Measurements from ENCODE around the gene POMT1.

The POMT1 gene

DNA sequence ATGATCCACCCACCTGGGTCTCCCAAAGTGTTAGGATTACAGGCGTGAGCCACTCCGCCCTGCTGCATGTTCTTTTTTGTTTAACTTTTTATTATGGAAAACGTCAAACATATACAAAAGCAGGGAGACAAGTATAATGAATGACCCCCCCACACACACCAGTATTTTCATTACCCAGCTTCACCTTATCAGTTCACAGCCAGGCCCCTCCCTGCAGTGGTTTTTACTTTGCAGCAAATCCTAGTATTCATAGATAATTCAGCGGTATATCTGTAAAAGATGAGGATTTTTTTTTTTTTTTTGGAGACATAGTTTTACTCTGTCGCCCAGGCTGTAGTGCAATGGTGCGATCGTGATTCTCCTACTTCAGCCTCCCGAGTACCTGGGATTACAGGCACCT lies 2.3 kb downstream of the POMT1 start:
- POLR2A ChIA-PET = no interaction called here
- CTCF ChIA-PET = interaction anchor here (0.6 to 1.2 kb wide), 5 partner anchors 13 to 234 kb away, joined by 3 to 4 read pairs (median 3); no protein-coding TSS in a partner anchor
- no peak overlapping the region for H3K27ac ChIP-seq (ENCODE audit: extremely low read depth, low read depth, low read length)
- H3K9me3 ChIP-seq (ENCODE audit: control insufficient read depth, insufficient read depth, low read depth, low read length) = no peaks in the 10 kb centered on the region
- no peak overlapping the region for H3K4me3 ChIP-seq (ENCODE audit: low read depth, low read length)
- peaks cover 6% of the 10 kb centered on the region; the same call in 1 of the 2 replicates for H3K4me1 ChIP-seq (ENCODE audit: control insufficient read depth, insufficient read depth, low read length)
- TF ChIP-seq ZNF274 (IDR thresholded peaks at IDR 0.05; ENCODE audit: low read length) (no peak), ZNF274 (tag by site-specific recombination; IDR thresholded peaks at IDR 0.05; ENCODE audit: borderline replicate concordance) (no peak), REPIN1 (tag by site-specific recombination; IDR thresholded peaks at IDR 0.05; ENCODE audit: low read depth) (no peak), ZNF114 (tag by site-specific recombination; IDR thresholded peaks at IDR 0.05) (no peak), ZFP3 (tag by site-specific recombination; IDR thresholded peaks at IDR 0.05; ENCODE audit: low read depth) (no peak), ZBTB49 (tag by site-specific recombination; IDR thresholded peaks at IDR 0.05; ENCODE audit: low read depth) (no peak), ZNF792 (tag by site-specific recombination; IDR thresholded peaks at IDR 0.05) (no peak), ZNF513 (tag by site-specific recombination; IDR thresholded peaks at IDR 0.05) (no peak), ZNF354C (tag by site-specific recombination; IDR thresholded peaks at IDR 0.05; ENCODE audit: borderline replicate concordance, low read depth) (no peak), MZF1 (tag by site-specific recombination; IDR thresholded peaks at IDR 0.05; ENCODE audit: borderline replicate concordance) (no peak)
- H3K36me3 ChIP-seq (ENCODE audit: control insufficient read depth in 2 of 2, insufficient read depth in 1 of 2, low read length in 2 of 2) = peaks cover 10 to 46% of the 10 kb centered on the region in 2 experiments

DNA sequence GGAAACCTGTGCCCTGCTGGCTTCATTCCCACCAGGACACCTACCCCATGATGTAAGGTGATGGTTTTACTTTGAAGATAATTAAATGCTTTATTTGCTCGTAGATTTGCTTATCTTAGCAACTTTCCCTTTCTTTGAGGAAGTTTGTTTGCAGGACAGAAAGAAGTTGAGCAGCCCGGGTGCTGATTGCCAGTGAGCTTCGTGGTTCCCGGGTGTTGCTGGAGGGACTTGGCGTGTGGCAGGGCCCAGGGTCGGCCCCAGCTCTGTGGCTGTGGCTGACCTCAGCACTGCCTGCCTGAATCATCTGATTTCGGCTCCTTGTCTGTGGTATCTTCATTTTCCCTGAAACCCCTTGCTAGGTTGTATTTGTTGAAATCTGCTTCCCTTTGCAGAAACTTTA lies 8.7 kb downstream of the POMT1 start:
- no peak overlapping the region for H3K4me3 ChIP-seq (ENCODE audit: low read depth, low read length)
- H3K4me1 ChIP-seq (ENCODE audit: control insufficient read depth, insufficient read depth, low read length) = no peaks in the 10 kb centered on the region
- H3K36me3 ChIP-seq (ENCODE audit: control insufficient read depth in 2 of 2, insufficient read depth in 1 of 2, low read length in 2 of 2) = peaks cover 15 to 91% of the 10 kb centered on the region in 2 experiments
- no peak overlapping the region for H3K27ac ChIP-seq (ENCODE audit: extremely low read depth, low read depth, low read length)
- POLR2A ChIA-PET = no interaction called here
- no peaks in the 10 kb centered on the region for H3K9me3 ChIP-seq (ENCODE audit: control insufficient read depth, insufficient read depth, low read depth, low read length)
- CTCF ChIA-PET = no interaction called here
- TF ChIP-seq WT1 (tag by site-specific recombination; IDR thresholded peaks at IDR 0.05) (no peak), ZNF544 (tag by site-specific recombination; IDR thresholded peaks at IDR 0.05) (no peak), ZNF311 (tag by site-specific recombination; IDR thresholded peaks at IDR 0.05; ENCODE audit: borderline replicate concordance) (no peak), ZNF114 (tag by site-specific recombination; IDR thresholded peaks at IDR 0.05) (no peak), ZFP41 (tag by site-specific recombination; IDR thresholded peaks at IDR 0.05; ENCODE audit: borderline replicate concordance) (no peak), ZNF433 (tag by site-specific recombination; IDR thresholded peaks at IDR 0.05; ENCODE audit: low read depth) (no peak), ZFP3 (tag by site-specific recombination; IDR thresholded peaks at IDR 0.05; ENCODE audit: low read depth) (no peak), ZNF776 (tag by site-specific recombination; IDR thresholded peaks at IDR 0.05; ENCODE audit: borderline replicate concordance) (no peak), SCRT2 (tag by site-specific recombination; IDR thresholded peaks at IDR 0.05) (no peak), ZNF133 (tag by site-specific recombination; IDR thresholded peaks at IDR 0.05) (no peak), PRDM2 (tag by site-specific recombination; IDR thresholded peaks at IDR 0.05; ENCODE audit: borderline replicate concordance) (no peak), GLIS1 (tag by site-specific recombination; IDR thresholded peaks at IDR 0.05) (no peak), ZNF660 (tag by site-specific recombination; IDR thresholded peaks at IDR 0.05) (no peak), ZNF341 (tag by site-specific recombination; IDR thresholded peaks at IDR 0.05; ENCODE audit: low read depth) (no peak), ZNF354C (tag by site-specific recombination; IDR thresholded peaks at IDR 0.05; ENCODE audit: borderline replicate concordance, low read depth) (no peak), HOXA7 (CRISPR knock-in tag; IDR thresholded peaks at IDR 0.05; ENCODE audit: borderline replicate concordance) (no peak), ZNF239 (tag by site-specific recombination; IDR thresholded peaks at IDR 0.05) (no peak)
- TF ChIP-seq, protein P1, sequence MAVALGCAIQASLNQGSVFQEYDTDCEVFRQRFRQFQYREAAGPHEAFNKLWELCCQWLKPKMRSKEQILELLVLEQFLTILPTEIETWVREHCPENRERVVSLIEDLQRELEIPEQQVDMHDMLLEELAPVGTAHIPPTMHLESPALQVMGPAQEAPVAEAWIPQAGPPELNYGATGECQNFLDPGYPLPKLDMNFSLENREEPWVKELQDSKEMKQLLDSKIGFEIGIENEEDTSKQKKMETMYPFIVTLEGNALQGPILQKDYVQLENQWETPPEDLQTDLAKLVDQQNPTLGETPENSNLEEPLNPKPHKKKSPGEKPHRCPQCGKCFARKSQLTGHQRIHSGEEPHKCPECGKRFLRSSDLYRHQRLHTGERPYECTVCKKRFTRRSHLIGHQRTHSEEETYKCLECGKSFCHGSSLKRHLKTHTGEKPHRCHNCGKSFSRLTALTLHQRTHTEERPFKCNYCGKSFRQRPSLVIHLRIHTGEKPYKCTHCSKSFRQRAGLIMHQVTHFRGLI (tag by site-specific recombination; IDR thresholded peaks at IDR 0.05) = no peak
